Measurements from ENCODE around the gene ATRNL1.

ATRNL1 gene

DNA sequence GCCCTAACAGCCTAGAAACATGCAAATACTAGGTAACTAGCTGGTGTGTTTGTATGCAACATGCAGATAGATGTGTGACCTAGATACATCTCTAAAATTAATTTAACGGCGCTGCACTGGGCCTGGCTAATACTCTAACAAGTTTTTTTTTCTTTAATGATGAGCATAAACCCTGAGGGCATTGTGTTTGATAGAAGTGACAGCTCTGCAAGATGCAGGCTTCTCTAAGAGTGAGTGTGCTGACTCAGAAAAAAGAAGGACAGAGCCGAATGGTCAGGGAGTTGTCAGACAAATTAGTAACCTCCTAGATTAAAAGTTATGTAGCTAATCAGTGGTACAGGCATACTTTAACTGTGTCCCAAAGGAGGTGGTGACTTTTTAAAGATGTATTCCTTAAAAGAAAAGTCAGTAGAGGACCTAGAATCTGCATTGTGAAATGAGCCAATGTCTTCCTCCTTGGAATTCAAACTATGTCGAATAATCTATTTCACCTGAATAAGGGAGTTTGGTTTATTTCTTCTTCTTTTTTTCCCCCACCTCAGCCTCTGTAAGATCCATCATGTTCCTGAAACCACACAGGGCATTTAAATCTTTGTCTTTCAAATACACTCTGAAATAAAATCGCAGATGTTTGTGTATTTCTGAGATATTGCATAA lies 864.7 kb downstream of the ATRNL1 start:
- Histone ChIP-seq H3K36me3 (replicated peaks) (no peaks in the 10 kb centered on the region), H3K27me3 (replicated peaks) (no peaks in the 10 kb centered on the region), H3K4me3 (ENCODE audit: low read depth, low read length) (no peak overlapping the region), H3K27ac (no peak overlapping the region)
- TF ChIP-seq, protein P1, sequence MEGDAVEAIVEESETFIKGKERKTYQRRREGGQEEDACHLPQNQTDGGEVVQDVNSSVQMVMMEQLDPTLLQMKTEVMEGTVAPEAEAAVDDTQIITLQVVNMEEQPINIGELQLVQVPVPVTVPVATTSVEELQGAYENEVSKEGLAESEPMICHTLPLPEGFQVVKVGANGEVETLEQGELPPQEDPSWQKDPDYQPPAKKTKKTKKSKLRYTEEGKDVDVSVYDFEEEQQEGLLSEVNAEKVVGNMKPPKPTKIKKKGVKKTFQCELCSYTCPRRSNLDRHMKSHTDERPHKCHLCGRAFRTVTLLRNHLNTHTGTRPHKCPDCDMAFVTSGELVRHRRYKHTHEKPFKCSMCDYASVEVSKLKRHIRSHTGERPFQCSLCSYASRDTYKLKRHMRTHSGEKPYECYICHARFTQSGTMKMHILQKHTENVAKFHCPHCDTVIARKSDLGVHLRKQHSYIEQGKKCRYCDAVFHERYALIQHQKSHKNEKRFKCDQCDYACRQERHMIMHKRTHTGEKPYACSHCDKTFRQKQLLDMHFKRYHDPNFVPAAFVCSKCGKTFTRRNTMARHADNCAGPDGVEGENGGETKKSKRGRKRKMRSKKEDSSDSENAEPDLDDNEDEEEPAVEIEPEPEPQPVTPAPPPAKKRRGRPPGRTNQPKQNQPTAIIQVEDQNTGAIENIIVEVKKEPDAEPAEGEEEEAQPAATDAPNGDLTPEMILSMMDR (IDR thresholded peaks at IDR 0.05; ENCODE audit: low read depth, low read length, missing control alignments) = no peak
- in situ Hi-C loops (cut with HindIII; ENCODE audit: low pct_ligation_motif_present, low sequenced_read_pairs) = no loop called here
- no peak for DNase-seq

DNA sequence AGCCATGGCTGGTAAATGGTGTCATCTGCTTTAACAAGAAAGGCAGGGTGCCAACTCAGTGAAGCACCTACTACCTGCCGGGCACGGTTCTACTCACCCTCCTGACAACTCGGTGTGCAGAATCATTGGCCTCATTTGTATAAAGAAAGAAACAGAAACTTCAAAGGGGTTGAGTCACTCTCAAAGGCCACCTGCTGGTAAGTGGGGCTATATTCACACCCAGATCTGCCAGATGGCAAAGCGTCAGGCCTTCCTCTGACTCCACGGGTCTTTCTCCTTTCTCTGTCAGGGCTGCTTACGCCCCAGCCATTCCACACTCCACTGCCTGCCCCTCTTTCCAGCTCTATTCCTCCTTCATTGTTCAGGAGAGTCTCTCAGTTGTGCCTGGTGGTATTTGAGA lies 870.7 kb downstream of the ATRNL1 start:
- TF ChIP-seq, protein P1 (IDR thresholded peaks at IDR 0.05; ENCODE audit: low read depth, low read length, missing control alignments) = peak; percentile 60
- Histone ChIP-seq H3K27ac (no peak overlapping the region), H3K36me3 (replicated peaks) (no peaks in the 10 kb centered on the region), H3K4me3 (ENCODE audit: low read depth, low read length) (no peak overlapping the region), H3K27me3 (replicated peaks) (no peaks in the 10 kb centered on the region)
- in situ Hi-C loops (cut with HindIII; ENCODE audit: low pct_ligation_motif_present, low sequenced_read_pairs) = no loop called here
- DNase-seq = peak; percentile 34

DNA sequence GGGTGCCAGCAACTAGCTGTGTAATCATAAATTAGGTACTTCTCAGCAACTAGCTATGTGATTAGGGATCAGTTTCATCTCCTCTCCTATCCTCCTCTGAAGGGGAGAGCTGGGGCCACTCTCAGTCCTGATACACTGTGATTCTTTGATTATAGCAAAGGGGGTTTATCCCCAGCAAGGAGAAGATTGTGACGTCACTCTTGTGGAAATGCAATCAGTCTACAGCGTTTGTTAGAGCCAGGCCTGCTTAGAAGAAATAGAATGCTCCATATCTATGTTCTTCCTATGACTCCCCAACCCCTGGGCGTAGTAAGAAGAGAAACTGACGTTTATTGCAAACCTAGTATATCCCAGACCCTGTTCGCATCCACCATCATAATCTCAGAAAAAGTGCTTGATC lies 871.7 kb downstream of the ATRNL1 start:
- in situ Hi-C loops (cut with HindIII; ENCODE audit: low pct_ligation_motif_present, low sequenced_read_pairs) = no loop called here
- no peak overlapping the region for H3K4me3 ChIP-seq (ENCODE audit: low read depth, low read length)
- no peaks in the 10 kb centered on the region for H3K36me3 ChIP-seq (replicated peaks)
- no peak for DNase-seq
- no peak overlapping the region for H3K27ac ChIP-seq
- H3K27me3 ChIP-seq (replicated peaks) = no peaks in the 10 kb centered on the region
- TF ChIP-seq, protein P1 (IDR thresholded peaks at IDR 0.05; ENCODE audit: low read depth, low read length, missing control alignments) = no peak

DNA sequence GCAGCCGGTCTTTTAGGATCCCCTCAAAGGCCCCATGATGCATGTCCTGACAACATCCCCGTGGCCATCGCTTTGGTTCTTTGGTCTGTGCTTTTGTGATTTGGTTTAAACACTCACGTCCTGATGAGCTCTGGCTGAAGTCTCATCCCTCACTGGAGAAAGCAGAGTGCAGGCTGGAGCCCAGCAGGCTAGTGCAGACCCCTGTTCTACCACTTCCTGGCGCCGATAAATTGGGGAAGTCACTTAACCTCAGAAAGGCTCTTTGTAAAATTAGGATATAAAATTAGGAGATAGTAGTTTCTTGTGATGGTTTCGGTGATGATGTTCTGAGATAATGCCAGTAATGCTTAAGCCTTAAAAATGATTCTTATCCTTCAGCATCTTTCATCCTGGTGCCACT lies 872.2 kb downstream of the ATRNL1 start:
- DNase-seq = no peak
- Histone ChIP-seq H3K27me3 (replicated peaks) (no peaks in the 10 kb centered on the region), H3K4me3 (ENCODE audit: low read depth, low read length) (no peak overlapping the region), H3K36me3 (replicated peaks) (no peaks in the 10 kb centered on the region), H3K27ac (no peak overlapping the region)
- in situ Hi-C loops (cut with HindIII; ENCODE audit: low pct_ligation_motif_present, low sequenced_read_pairs) = no loop called here
- TF ChIP-seq, protein P1 (IDR thresholded peaks at IDR 0.05; ENCODE audit: low read depth, low read length, missing control alignments) = no peak

DNA sequence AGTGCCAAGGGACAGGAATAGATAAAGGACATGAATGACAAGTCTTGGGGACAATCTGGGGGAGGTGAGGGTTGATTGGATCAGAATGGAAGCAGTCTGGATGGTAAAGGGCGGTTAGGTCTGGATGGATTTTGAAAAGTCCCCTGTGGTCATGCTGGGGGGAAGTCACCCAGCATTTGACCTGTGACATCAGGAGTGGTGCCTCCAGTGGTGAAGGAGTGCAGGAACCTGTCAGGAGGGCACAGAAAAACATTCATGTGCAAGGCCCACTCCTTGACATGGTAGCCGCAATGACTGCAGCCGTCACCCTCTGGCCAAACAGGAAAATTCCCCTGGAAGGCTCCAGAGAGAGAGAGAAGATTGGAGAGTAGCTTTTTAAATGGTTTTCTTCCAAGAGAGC lies 875.1 kb downstream of the ATRNL1 start:
- Histone ChIP-seq H3K27ac (no peak overlapping the region), H3K36me3 (replicated peaks) (no peaks in the 10 kb centered on the region), H3K27me3 (replicated peaks) (no peaks in the 10 kb centered on the region), H3K4me3 (ENCODE audit: low read depth, low read length) (no peak overlapping the region)
- TF ChIP-seq, protein P1 (IDR thresholded peaks at IDR 0.05; ENCODE audit: low read depth, low read length, missing control alignments) = peak; percentile 17
- in situ Hi-C loops (cut with HindIII; ENCODE audit: low pct_ligation_motif_present, low sequenced_read_pairs) = no loop called here
- DNase-seq = no peak

DNA sequence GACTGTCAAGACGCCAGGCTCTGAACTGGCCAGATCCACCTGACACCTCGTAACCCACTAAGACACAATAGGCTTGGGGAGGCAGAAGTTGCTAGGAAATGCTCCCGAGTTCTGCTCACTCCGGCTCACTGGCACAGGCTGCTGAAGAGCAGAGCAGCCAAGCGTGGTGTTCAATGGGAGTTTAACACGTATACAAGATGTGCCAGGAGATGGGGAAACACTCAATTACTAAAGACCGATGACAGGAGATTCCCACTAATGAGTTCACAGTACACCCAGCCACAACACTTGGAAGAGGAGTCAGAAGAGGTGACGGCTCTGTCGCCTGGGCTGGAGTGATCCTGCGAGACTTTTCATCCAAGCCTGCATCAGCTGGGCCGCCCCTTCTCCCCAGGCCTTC lies 876.4 kb downstream of the ATRNL1 start:
- Histone ChIP-seq H3K36me3 (replicated peaks) (no peaks in the 10 kb centered on the region), H3K27ac (no peak overlapping the region), H3K27me3 (replicated peaks) (no peaks in the 10 kb centered on the region), H3K4me3 (ENCODE audit: low read depth, low read length) (no peak overlapping the region)
- no peak for DNase-seq
- TF ChIP-seq, protein P1 (IDR thresholded peaks at IDR 0.05; ENCODE audit: low read depth, low read length, missing control alignments) = no peak
- in situ Hi-C loops (cut with HindIII; ENCODE audit: low pct_ligation_motif_present, low sequenced_read_pairs) = no loop called here
